BE2C (cell line): ENCODE data around the gene HACD2.
"Not testable (repeated sequence)": the region's sequence is repeated elsewhere in the genome, so short reads cannot be mapped to it uniquely, and the experiment has no call there.

Source experiments
- DNase-seq: peaks from one replicate; pipeline ENCODE4 v3.0.0-alpha.2; 2020
- H3K27me3 ChIP-seq: fragments of 250-450 bp; sonication (Bioruptor Pico); 2 replicates; pipeline ENCODE4 v1.5.1; 2020; ENCODE audit warnings: mild to moderate bottlenecking
- H3K36me3 ChIP-seq: fragments of 250-450 bp; sonication (Bioruptor Pico); 2 replicates; pipeline ENCODE4 v1.5.1; 2020; ENCODE audit warnings: mild to moderate bottlenecking
- H3K4me1 ChIP-seq: fragments of 250-450 bp; sonication (Bioruptor Pico); 2 replicates; pipeline ENCODE4 v1.5.1; 2020
- H3K4me3 ChIP-seq: 2 replicates; pipeline ENCODE4 v1.5.1; 2011; ENCODE audit warnings: low read depth, low read length
- H3K9me3 ChIP-seq: fragments of 250-450 bp; sonication (Bioruptor Pico); 2 replicates; pipeline ENCODE4 v1.5.1; 2020
- TF ChIP-seq, protein P1 (sequence below): IDR thresholded peaks from 2 replicates; pipeline ENCODE4 v1.5.1; 2012; ENCODE audit warnings: mild to moderate bottlenecking, low read depth, low read length

HACD2 gene

DNA sequence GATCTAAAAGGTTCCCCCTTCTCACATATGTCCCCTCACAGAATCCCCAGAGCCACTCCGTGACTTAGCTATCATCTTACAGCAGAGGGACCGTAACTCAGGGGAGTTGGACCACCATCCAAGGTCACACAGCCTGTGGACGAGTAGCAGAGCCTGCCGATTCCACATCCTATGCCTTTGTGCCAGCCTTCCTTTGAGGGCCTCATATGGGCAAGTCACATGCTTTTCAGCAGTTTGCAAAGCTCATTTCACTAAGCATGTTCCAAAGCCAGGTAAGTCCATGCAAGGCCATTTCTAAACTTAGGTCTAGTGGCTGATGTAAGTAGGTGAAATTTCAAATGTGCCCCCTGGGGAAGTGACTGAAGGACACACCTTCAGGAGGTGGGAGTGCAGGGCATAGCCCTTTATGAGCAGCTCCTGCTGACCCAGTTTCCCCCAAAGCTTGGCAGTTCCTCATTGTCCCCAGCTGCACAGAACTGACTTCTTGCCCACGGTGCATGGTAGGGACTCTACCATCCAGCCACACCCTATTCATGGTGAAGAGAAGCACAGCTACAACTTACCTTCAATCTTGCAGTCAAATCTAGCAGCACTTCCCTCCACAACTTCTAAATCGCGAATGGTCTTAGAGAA, 33.3 kb upstream of the HACD2 start:
- no peaks in the 10 kb centered on the region for H3K36me3 ChIP-seq
- H3K4me1 ChIP-seq, result no peaks in the 10 kb centered on the region; the same call in 1 of the 2 replicates
- H3K27me3 ChIP-seq, result no peaks in the 10 kb centered on the region
- H3K4me3 ChIP-seq, result no peak overlapping the region
- TF ChIP-seq, protein P1, sequence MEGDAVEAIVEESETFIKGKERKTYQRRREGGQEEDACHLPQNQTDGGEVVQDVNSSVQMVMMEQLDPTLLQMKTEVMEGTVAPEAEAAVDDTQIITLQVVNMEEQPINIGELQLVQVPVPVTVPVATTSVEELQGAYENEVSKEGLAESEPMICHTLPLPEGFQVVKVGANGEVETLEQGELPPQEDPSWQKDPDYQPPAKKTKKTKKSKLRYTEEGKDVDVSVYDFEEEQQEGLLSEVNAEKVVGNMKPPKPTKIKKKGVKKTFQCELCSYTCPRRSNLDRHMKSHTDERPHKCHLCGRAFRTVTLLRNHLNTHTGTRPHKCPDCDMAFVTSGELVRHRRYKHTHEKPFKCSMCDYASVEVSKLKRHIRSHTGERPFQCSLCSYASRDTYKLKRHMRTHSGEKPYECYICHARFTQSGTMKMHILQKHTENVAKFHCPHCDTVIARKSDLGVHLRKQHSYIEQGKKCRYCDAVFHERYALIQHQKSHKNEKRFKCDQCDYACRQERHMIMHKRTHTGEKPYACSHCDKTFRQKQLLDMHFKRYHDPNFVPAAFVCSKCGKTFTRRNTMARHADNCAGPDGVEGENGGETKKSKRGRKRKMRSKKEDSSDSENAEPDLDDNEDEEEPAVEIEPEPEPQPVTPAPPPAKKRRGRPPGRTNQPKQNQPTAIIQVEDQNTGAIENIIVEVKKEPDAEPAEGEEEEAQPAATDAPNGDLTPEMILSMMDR, result no peak
- H3K9me3 ChIP-seq, result no peaks in the 10 kb centered on the region
- no peak for DNase-seq

- Histone ChIP-seq H3K36me3 (peaks cover 7% of the 10 kb centered on the region), H3K4me3 (no peak overlapping the region), H3K4me1 (no peaks in the 10 kb centered on the region; the same call in 1 of the 2 replicates), H3K27me3 (no peaks in the 10 kb centered on the region), H3K9me3 (no peaks in the 10 kb centered on the region)
- DNase-seq, result no peak
- TF ChIP-seq, protein P1, result no peak
Measured at GRCh38 chr3:123616593-123616992, 31.7 kb upstream of the HACD2 start.

DNA sequence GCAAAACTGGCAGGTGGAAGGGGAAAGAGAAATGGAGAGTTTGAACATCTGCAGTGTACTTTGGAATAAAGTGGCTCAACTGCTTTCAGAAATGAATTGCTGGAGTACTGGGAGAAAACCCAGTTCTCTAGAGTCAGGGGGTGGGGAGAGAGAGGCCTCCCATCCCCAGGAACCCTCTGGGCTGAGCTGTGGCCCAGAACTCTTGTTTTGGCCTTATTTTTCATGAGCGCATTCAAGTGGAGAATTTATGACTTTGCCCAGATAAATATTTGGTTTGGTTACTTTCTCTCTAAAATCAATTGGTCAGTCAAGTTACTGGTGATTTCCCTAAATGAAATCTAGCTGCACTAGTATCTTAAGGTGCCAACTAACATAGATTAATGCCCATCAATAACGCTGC, 28.7 kb upstream of the HACD2 start:
- Histone ChIP-seq H3K27me3 (no peaks in the 10 kb centered on the region), H3K4me3 (no peak overlapping the region), H3K9me3 (no peaks in the 10 kb centered on the region), H3K4me1 (peaks cover 3% of the 10 kb centered on the region), H3K36me3 (peaks cover 7% of the 10 kb centered on the region)
- DNase-seq, result no peak
- TF ChIP-seq, protein P1, result no peak

- H3K4me1 ChIP-seq, H3K36me3 ChIP-seq, H3K27me3 ChIP-seq, DNase-seq, H3K4me3 ChIP-seq, H3K9me3 ChIP-seq: not testable (repeated sequence)
Measured at GRCh38 chr3:123611674-123612073, 26.8 kb upstream of the HACD2 start.

- TF ChIP-seq, protein P1, result no peak
- H3K4me1 ChIP-seq, result peaks cover 3% of the 10 kb centered on the region; the same call in 1 of the 2 replicates
- H3K36me3 ChIP-seq, result peaks cover 7% of the 10 kb centered on the region
- H3K27me3 ChIP-seq, result no peaks in the 10 kb centered on the region
- H3K9me3 ChIP-seq, result no peaks in the 10 kb centered on the region
- no peak overlapping the region for H3K4me3 ChIP-seq
- DNase-seq, result no peak
Measured at GRCh38 chr3:123611082-123611481, 26.2 kb upstream of the HACD2 start.

DNA sequence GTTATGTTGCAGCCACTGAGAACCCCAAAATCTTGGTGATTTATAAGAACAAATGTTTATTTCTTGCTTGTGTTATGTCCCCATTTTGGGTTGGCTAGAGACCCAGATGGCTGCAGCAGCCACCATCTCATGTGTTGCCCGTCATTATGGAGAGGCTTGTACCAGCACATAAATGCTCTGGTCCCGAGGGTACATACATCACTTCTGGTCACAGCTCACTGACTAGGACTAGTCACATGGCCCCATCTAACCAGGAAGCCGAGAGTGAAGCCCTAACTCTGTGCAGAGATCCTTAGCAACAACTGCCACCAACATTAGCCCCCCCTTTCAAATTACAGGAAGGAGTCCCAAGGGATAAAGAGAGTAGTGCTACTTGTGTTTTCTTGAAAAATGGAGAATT, 25.5 kb upstream of the HACD2 start:
- Histone ChIP-seq H3K4me1 (peaks cover 3% of the 10 kb centered on the region; the same call in 1 of the 2 replicates), H3K9me3 (no peaks in the 10 kb centered on the region), H3K4me3 (no peak overlapping the region), H3K27me3 (no peaks in the 10 kb centered on the region), H3K36me3 (peaks cover 7% of the 10 kb centered on the region)
- DNase-seq, result peak; percentile 80
- TF ChIP-seq, protein P1, result no peak
